OCI-LY7 (cell line): Measurements from ENCODE around the gene EPB41L4B.

Source experiments
- CTCF ChIP-seq: fragments of 200-600 bp; sonication (generic); conservative IDR thresholded peaks from 2 replicates; pipeline ENCODE4 v1.5.1; 2014; ENCODE audit warnings: mild to moderate bottlenecking, antibody characterized with exemption, low read length, moderate library complexity, mixed read lengths
- EZH2phosphoT487 ChIP-seq: fragments of 200-600 bp; sonication (generic); IDR thresholded peaks from 2 replicates; pipeline ENCODE4 v1.6.1; 2018; ENCODE audit warnings: low read depth, borderline replicate concordance, mild to moderate bottlenecking, mixed run types, antibody characterized with exemption, low read length, moderate library complexity, mixed read lengths

- TF ChIP-seq CTCF (no peak), EZH2phosphoT487 (no peak)
Observed at GRCh38 chr9:109267555-109267954, 53.3 kb downstream of the EPB41L4B start.
